GM21447 (cell line): ENCODE data around the gene HBA1.
"Not testable (repeated sequence)": the region's sequence is repeated elsewhere in the genome, so short reads cannot be mapped to it uniquely, and the experiment has no call there.

ENCODE experiments used
- ATAC-seq: cut with Tn5 transposase; IDR thresholded peaks from one replicate; pipeline ENCODE4 v1.9.1; 2021; ENCODE audit not compliant: unreplicated experiment

The HBA1 gene

DNA sequence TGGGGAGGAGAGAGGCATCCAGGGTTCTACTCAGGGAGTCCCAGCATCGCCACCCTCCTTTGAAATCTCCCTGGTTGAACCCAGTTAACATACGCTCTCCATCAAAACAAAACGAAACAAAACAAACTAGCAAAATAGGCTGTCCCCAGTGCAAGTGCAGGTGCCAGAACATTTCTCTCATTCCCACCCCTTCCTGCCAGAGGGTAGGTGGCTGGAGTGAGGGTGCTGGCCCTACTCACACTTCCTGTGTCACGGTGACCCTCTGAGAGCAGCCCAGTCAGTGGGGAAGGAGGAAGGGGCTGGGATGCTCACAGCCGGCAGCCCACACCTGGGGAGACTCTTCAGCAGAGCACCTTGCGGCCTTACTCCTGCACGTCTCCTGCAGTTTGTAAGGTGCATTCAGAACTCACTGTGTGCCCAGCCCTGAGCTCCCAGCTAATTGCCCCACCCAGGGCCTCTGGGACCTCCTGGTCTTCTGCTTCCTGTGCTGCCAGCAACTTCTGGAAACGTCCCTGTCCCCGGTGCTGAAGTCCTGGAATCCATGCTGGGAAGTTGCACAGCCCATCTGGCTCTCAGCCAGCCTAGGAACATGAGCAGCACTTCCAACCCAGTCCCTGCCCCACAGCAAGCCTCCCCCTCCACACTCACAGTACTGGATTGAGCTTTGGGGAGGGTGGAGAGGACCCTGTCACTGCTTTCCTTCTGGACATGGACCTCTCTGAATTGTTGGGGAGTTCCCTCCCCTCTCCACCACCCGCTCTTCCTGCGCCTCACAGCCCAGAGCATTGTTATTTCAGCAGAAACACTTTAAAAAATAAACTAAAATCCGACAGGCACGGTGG is 2.3 kb upstream of the HBA1 start:
- not testable (repeated sequence) for ATAC-seq

DNA sequence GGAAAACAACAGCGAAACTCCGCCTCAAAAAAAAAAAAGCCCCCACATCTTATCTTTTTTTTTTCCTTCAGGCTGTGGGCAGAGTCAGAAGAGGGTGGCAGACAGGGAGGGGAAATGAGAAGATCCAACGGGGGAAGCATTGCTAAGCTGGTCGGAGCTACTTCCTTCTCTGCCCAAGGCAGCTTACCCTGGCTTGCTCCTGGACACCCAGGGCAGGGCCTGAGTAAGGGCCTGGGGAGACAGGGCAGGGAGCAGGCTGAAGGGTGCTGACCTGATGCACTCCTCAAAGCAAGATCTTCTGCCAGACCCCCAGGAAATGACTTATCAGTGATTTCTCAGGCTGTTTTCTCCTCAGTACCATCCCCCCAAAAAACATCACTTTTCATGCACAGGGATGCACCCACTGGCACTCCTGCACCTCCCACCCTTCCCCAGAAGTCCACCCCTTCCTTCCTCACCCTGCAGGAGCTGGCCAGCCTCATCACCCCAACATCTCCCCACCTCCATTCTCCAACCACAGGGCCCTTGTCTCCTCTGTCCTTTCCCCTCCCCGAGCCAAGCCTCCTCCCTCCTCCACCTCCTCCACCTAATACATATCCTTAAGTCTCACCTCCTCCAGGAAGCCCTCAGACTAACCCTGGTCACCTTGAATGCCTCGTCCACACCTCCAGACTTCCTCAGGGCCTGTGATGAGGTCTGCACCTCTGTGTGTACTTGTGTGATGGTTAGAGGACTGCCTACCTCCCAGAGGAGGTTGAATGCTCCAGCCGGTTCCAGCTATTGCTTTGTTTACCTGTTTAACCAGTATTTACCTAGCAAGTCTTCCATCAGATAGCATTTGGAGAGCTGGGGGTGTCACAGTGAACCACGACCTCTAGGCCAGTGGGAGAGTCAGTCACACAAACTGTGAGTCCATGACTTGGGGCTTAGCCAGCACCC is 1.2 kb upstream of the HBA1 start:
- no peak for ATAC-seq

DNA sequence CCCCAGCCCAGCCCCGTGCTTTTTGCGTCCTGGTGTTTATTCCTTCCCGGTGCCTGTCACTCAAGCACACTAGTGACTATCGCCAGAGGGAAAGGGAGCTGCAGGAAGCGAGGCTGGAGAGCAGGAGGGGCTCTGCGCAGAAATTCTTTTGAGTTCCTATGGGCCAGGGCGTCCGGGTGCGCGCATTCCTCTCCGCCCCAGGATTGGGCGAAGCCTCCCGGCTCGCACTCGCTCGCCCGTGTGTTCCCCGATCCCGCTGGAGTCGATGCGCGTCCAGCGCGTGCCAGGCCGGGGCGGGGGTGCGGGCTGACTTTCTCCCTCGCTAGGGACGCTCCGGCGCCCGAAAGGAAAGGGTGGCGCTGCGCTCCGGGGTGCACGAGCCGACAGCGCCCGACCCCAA is 474 bp upstream of the HBA1 start:
- ATAC-seq, result not testable (repeated sequence)

DNA sequence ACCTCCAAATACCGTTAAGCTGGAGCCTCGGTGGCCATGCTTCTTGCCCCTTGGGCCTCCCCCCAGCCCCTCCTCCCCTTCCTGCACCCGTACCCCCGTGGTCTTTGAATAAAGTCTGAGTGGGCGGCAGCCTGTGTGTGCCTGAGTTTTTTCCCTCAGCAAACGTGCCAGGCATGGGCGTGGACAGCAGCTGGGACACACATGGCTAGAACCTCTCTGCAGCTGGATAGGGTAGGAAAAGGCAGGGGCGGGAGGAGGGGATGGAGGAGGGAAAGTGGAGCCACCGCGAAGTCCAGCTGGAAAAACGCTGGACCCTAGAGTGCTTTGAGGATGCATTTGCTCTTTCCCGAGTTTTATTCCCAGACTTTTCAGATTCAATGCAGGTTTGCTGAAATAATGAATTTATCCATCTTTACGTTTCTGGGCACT is 928 bp downstream of the HBA1 start:
- ATAC-seq, result no peak

DNA sequence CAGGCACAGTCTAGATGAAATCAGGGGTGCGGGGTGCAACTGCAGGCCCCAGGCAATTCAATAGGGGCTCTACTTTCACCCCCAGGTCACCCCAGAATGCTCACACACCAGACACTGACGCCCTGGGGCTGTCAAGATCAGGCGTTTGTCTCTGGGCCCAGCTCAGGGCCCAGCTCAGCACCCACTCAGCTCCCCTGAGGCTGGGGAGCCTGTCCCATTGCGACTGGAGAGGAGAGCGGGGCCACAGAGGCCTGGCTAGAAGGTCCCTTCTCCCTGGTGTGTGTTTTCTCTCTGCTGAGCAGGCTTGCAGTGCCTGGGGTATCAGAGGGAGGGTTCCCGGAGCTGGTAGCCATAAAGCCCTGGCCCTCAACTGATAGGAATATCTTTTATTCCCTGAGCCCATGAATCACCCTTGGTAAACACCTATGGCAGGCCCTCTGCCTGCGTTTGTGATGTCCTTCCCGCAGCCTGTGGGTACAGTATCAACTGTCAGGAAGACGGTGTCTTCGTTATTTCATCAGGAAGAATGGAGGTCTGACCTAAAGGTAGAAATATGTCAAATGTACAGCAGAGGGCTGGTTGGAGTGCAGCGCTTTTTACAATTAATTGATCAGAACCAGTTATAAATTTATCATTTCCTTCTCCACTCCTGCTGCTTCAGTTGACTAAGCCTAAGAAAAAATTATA is 1.6 kb downstream of the HBA1 start:
- no peak for ATAC-seq

DNA sequence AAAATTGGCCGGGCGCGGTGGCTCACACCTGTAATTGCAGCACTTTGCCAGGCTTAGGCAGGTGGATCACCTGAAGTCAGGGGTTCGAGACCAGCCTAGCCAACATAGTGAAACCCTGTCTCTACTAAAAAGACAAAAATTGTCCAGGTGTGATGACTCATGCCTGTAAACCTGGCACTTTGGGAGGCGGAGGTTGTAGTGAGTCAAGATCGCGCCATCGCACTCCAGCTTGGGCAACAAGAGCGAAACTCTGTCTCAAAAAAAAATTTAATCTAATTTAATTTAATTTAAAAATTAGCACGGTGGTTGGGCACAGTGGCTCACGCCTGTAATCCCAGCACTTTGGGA is 2.2 kb downstream of the HBA1 start:
- ATAC-seq, result no peak

DNA sequence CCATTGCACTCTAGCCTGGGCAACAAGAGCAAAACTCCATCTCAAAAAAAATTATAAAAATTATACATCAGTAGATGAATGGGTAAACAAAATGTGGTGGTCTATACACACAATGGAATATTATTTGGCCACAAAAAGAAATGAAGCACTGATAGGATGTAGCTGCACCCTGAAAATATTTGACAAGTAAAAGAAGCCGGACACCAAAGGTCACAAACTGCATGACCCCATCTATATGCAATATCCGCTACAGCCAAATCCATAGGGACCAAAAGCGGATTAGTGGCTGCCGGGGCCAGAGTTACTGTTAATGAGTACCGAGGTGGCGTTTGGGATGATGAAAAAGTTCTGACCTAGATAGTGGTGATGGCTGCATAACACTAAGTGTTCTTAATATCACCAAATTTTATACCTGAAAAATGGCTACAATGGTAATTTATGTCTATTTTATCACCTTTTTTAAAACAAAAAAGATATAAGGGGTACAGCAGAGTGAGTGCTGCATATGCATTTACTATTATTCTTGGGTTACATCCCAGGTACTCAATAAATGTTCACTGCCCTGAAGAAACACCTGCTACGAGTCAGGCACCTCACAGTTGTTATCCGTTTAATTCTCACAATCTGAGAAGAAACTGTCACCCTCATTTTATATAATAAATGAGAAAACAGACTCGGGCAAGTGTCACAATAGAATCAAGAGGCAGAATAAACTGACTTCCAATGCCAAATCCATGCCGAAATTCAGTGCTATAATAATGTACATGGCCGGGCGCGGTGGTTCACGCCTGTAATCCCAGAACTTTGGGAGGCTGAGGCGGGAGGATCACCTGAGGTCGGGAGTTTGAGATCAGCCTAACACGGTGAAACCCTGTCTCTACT is 3.0 kb downstream of the HBA1 start:
- ATAC-seq, result no peak

DNA sequence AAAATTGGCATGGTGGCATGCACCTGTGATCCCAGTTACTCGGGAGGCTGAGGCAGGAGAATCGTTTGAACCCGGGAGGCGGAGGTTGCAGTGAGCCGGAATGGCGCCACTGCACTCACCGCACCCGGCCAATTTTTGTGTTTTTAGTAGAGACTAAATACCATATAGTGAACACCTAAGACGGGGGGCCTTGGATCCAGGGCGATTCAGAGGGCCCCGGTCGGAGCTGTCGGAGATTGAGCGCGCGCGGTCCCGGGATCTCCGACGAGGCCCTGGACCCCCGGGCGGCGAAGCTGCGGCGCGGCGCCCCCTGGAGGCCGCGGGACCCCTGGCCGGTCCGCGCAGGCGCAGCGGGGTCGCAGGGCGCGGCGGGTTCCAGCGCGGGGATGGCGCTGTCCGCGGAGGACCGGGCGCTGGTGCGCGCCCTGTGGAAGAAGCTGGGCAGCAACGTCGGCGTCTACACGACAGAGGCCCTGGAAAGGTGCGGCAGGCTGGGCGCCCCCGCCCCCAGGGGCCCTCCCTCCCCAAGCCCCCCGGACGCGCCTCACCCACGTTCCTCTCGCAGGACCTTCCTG is 3.7 kb downstream of the HBA1 start, which contains the start of gene HBQ1:
Gene HBQ1 (plus strand): TSS at position 359 of the 575 bp plus-strand sequence. CDS start 28 bp downstream, at position 387.
- no peak for ATAC-seq

DNA sequence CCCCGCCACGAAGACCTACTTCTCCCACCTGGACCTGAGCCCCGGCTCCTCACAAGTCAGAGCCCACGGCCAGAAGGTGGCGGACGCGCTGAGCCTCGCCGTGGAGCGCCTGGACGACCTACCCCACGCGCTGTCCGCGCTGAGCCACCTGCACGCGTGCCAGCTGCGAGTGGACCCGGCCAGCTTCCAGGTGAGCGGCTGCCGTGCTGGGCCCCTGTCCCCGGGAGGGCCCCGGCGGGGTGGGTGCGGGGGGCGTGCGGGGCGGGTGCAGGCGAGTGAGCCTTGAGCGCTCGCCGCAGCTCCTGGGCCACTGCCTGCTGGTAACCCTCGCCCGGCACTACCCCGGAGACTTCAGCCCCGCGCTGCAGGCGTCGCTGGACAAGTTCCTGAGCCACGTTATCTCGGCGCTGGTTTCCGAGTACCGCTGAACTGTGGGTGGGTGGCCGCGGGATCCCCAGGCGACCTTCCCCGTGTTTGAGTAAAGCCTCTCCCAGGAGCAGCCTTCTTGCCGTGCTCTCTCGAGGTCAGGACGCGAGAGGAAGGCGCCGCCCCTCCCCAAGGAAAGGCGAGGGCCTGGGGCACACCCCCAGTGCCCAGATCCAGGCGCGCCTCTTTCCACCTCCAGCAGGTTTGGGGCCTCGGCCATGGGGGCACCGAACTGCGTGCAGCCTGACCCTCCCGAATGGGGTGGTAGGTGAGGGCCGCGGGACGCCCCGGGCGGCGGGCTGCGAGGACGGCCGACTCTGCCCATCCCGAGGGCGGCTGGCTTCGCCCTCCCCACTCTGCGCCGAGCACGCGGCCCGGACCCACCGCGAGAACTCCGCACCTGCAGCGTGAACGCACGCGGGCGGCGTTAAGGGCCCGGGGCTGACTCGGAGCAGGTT is 4.4 kb downstream of the HBA1 start:
- no peak for ATAC-seq

DNA sequence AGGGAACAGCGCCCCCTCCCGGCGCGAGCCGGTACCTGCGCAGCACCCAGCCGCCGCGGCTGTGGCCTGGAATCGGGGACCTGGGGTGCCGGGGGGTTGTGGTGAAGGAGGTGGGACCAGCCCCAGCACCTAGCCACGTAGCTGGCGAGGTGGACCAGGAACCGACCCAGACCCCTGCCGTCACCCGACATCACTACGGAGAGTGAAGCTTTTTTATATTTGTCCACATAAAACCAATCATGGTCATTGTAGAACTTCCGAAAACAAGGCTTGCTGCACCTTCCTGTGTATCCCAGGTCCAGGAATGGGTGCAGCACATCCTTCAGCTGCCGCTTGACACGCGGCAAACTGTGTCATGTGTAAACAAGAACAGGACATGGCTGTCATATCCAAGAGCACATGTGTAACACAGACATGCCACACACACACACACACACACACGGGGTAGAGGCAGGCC is 5.1 kb downstream of the HBA1 start:
- no peak for ATAC-seq

DNA sequence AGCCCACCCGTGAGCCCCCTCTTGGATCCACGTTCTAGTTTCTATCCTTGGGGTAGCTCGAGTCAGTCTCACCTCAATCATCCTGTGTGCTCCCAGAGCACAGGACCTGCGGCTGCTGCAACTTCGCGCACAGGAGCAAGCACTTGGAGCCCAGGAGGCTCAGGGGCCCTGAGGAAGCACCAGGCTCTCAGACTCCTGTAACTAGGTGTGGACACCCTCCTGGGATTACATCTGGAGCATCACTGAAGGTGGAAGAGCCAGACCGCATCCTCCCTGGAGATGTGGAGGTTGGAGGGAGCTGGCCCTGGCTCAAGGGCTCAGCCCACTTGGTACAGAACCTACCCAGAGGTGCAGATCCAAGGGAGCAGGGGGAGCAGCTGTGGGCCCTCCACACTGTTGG is 6.5 kb downstream of the HBA1 start:
- ATAC-seq, result no peak

DNA sequence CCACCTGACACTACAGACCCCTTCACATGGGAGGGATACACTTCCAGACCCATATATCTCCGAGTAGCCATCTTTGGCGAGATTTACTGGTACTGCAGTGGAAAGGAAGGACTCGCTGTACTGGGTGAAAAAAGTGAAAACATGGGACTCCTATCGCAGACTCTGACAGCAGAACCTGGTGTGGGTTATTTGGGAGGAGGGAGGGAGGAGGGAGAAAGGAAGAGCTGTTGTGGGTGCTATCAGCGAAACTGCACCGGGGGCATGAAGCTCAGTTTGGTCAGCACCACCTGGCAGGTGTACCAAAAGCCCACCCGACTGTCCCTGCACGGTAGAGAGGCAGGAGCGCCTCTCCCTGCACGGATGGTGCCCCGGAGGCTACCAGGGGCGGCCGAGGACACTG is 8.7 kb downstream of the HBA1 start:
- ATAC-seq, result no peak

DNA sequence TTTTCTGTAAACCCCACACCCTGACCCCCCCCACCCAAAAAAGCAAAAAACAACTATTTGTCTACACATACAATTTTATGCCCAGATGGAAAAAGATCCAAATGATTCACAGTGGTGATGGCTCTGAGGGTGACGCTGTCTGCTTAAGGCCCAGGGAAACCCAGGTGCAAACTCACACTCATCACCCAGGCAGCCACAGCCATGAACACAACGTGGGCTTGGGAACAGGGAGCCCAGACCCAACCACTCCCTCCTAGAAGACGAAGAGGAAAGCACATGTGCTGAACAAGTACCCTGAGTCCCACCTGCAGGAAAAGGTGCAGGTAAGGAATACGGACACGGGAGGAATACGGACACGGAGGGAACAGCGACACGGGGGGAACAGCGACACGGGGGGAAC is 9.2 kb downstream of the HBA1 start:
- no peak for ATAC-seq

DNA sequence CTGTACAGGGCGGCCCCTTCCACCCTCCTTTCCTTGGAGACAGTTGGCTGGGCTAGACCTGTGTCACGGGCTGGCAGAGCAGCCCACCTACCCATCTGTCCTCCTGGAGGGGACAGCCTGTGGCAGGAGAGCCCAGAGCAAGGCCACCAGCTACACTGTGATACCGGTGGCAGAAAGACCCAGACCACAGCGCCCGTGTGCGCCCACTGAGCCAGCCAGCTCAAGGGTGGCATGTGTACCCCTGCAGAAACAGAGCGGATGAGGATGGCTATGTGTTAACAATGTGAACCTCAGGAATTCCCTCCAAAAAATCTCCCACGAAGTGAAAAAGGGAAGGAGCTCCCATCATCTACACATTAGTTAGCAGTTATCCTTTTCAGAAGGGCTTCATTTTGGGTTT is 10.8 kb downstream of the HBA1 start:
- ATAC-seq, result no peak

DNA sequence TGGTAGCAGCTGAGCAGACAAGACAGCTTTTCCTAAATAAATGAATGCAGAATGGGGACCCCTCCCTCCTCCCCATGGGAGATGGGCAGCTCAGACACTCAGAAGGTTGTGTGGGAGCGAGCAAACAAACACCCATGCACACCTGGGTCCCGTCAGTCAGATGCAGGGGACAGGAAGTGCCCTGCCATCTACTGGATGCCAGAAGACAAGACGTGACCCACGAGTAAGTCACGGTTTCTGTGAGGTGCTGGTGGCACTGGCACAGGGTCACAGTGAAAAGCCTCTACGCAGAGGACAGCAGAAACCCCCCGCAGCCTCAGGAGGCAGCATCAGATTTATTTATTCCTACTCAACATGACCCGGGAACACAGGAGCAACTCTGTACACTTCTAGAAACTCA is 12.2 kb downstream of the HBA1 start:
- ATAC-seq, result no peak

DNA sequence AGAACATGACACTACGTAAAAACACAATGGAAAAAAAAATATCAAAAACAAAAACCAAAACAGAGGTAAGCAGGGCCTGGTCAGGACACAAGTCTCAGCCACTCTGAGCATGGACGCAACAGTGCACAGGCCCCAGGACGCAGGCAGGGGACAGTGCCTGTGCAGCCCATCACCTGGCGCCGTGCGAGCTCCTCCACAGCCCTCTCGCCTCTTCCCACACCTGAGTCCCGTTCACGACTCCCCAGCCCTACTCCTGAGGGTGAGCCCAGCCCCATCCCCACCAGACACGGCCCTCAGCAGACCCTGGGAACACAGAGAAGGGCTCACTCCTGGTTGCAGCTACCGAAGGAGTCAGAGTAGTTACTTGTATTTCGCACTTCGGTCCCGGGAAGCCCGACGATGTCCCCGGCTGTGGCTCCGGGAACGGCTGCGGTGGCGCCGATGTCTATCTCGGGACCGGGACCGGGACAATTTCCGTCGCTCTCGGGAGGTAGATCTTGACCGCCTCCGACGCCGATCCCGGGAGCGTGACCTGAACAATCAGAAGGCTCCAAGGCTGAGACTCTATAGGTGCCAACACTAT is 13.2 kb downstream of the HBA1 start:
- ATAC-seq, result no peak

DNA sequence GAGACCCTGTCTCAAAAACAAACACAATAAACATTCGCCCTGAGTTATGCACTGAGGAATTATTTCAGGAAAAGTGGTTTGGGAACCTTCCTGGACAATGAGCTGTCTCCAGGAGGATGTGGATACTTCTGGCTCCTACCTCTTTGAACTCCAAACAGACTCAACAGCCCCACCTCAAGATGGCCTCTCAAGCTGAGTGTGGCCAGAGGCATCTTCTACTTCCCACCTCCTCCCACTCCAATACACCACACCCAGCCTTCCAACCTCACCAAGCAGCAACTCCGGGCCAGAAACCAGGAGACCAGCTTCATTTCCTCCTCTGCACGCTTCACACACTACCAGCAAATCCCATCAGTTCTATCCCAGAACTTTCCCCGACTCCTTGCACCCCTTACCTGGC is 15.4 kb downstream of the HBA1 start:
- no peak for ATAC-seq

DNA sequence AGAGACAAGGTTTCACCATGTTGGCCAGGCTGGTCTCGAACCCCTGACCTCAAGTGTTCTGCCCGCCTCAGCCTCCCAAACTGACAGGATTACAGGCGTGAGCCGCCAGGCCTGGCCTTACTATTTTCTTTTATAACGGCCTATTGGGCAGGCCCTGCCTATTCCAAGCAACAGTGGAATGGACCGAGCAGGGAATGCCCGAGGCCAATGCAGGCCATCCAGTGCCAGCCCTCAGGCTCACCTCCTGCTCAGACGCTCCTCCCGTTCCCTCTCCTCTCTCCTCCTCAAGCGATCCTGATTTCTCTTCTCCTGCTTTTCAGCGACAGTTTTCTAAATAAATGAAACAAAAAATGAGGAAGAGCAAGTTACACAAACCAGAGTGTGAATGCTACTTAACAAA is 16.2 kb downstream of the HBA1 start:
- ATAC-seq, result no peak

DNA sequence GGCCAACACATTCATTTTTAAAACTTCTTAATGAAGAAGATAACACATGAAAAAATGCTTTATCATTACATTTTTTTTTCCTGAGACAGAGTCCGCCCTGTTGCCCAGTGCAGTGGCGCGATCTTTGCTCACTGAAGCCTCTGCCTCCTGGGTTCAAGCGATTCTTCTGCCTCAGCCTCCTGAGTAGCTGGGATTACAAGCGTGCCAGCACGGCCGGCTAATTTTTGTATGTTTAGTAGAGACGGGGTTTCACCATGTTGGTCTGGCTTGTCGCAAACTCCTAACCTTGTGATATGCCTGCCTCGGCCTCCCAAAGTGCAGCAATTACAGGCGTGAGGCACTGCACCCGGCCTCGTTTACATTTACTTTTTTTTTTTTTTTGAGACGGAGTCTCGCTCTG is 17.0 kb downstream of the HBA1 start:
- no peak for ATAC-seq
